ENCODE data around the gene NXNL2. TPM values are rescaled to one million over a fixed set of nuclear protein-coding genes. Genes with fewer than 3 reads are reported as not detected.

The NXNL2 gene
- total RNA-seq, 1 experiment from 2014 or later = 0.86 TPM

GRCh38 chr9:88529496-88529895 is 5.5 kb upstream of the NXNL2 start:
- Histone ChIP-seq H3K36me3 (ENCODE audit: control insufficient read depth in 1 of 2, insufficient read depth in 2 of 2, low read length in 2 of 2) (no peaks in the 10 kb centered on the region), H3K9me3 (ENCODE audit: control insufficient read depth in 1 of 2, insufficient read depth in 1 of 2, low read depth in 1 of 2, low read length in 2 of 2) (no peaks in the 10 kb centered on the region), H3K4me1 (ENCODE audit: control insufficient read depth in 1 of 2, insufficient read depth in 2 of 2, low read length in 2 of 2) (peaks cover 14 to 31% of the 10 kb centered on the region in 2 experiments), H4K20me1 (ENCODE audit: insufficient read depth) (no peaks in the 10 kb centered on the region), H3K4me3 (replicated peaks in 1 of 2; ENCODE audit: low read depth in 1 of 2, low read length in 2 of 2) (no peak overlapping the region), H3K27ac (ENCODE audit: low read depth, low read length) (no peak overlapping the region), H3K79me2 (ENCODE audit: insufficient read depth, low read length) (no peaks in the 10 kb centered on the region), H3K27me3 (ENCODE audit: insufficient read depth, low read length) (no peaks in the 10 kb centered on the region), H3K9ac (ENCODE audit: low read length) (no peak overlapping the region), H3K9me2 (ENCODE audit: insufficient read depth) (no peaks in the 10 kb centered on the region), H2AFZ (ENCODE audit: low read depth, low read length, poor library complexity, severe bottlenecking) (no peak overlapping the region), H3K4me2 (ENCODE audit: low read length) (peak overlapping the region; percentile 32)
- intact Hi-C loops (cut with micrococcal nuclease) = no loop called here
- TF ChIP-seq, protein P1, sequence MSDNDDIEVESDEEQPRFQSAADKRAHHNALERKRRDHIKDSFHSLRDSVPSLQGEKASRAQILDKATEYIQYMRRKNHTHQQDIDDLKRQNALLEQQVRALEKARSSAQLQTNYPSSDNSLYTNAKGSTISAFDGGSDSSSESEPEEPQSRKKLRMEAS (IDR thresholded peaks at IDR 0.05) = no peak
- no peak for TF ChIP-seq SP1 (IDR thresholded peaks at IDR 0.05; ENCODE audit: low read depth)
- TF ChIP-seq TCF7L2 (IDR thresholded peaks at IDR 0.05; ENCODE audit: borderline replicate concordance, extremely low read depth, insufficient read depth, insufficient read length) = no peak
- no peak for TF ChIP-seq JUND (IDR thresholded peaks at IDR 0.05)
- no peak for TF ChIP-seq FOSL1 (IDR thresholded peaks at IDR 0.05; ENCODE audit: low read depth)
- TF ChIP-seq CEBPB (IDR thresholded peaks at IDR 0.05; ENCODE audit: low read depth) = no peak
- TF ChIP-seq RAD21 (IDR thresholded peaks at IDR 0.05; ENCODE audit: low read depth) = no peak
- TF ChIP-seq, protein P2, sequence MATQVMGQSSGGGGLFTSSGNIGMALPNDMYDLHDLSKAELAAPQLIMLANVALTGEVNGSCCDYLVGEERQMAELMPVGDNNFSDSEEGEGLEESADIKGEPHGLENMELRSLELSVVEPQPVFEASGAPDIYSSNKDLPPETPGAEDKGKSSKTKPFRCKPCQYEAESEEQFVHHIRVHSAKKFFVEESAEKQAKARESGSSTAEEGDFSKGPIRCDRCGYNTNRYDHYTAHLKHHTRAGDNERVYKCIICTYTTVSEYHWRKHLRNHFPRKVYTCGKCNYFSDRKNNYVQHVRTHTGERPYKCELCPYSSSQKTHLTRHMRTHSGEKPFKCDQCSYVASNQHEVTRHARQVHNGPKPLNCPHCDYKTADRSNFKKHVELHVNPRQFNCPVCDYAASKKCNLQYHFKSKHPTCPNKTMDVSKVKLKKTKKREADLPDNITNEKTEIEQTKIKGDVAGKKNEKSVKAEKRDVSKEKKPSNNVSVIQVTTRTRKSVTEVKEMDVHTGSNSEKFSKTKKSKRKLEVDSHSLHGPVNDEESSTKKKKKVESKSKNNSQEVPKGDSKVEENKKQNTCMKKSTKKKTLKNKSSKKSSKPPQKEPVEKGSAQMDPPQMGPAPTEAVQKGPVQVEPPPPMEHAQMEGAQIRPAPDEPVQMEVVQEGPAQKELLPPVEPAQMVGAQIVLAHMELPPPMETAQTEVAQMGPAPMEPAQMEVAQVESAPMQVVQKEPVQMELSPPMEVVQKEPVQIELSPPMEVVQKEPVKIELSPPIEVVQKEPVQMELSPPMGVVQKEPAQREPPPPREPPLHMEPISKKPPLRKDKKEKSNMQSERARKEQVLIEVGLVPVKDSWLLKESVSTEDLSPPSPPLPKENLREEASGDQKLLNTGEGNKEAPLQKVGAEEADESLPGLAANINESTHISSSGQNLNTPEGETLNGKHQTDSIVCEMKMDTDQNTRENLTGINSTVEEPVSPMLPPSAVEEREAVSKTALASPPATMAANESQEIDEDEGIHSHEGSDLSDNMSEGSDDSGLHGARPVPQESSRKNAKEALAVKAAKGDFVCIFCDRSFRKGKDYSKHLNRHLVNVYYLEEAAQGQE (IDR thresholded peaks at IDR 0.05; ENCODE audit: low read depth) = no peak
- no peak for TF ChIP-seq ZNF274 (IDR thresholded peaks at IDR 0.05; ENCODE audit: low read depth, low read length)
- TF ChIP-seq SIN3A (IDR thresholded peaks at IDR 0.05; ENCODE audit: low read depth) = no peak
- no peak for TF ChIP-seq SRF (IDR thresholded peaks at IDR 0.05; ENCODE audit: low read depth)
- no peak for TF ChIP-seq CBX3 (IDR thresholded peaks at IDR 0.05; ENCODE audit: low read depth)
- no peak for TF ChIP-seq CTCF (IDR thresholded peaks at IDR 0.05 in 2 of 3, conservative IDR thresholded peaks at IDR 0.05 in 1 of 3; ENCODE audit: borderline replicate concordance in 1 of 3, insufficient read depth in 1 of 3, low read depth in 2 of 3, low read length in 2 of 3)
- TF ChIP-seq POLR2A (IDR thresholded peaks at IDR 0.05; ENCODE audit: borderline replicate concordance, extremely low read depth, insufficient read depth, insufficient read length) = no peak
- no peak for ATAC-seq
- ChIA-PET POLR2A (no interaction called here), CTCF (no interaction called here), RAD21 (ENCODE audit: low non-redundant PET in 1 of 2, low total read pairs in 2 of 2, uncharacterized antibody in 2 of 2, unreplicated experiment in 2 of 2) (no interaction called here)
- no TSS peak for BruUV-seq (replicated peaks)
- no peak for DNase-seq (ENCODE audit: low read depth, low spot score)

All from HCT116 (cell line).